Activated CD4-positive, alpha-beta T cell treated with anti-CD3 and anti-CD28 coated beads, Interleukin-2, Interleukin-4, amounts not matched to agents 100 ng/mL and 50 ng/mL, durations not matched to agents 16 hours and 8 hours (primary cell): ENCODE results near the gene CEP85L.

Experiments used
- DNase-seq: peaks from one replicate; pipeline ENCODE4 v3.0.0-alpha.2; 2020; ENCODE audit warnings: low spot score

The CEP85L gene

GRCh38 chr6:118621799-118622470 lies 29.5 kb downstream of the CEP85L start:
- no peak for DNase-seq

- no peak for DNase-seq
Measured at GRCh38 chr6:118620202-118620601, 31.2 kb downstream of the CEP85L start.

GRCh38 chr6:118618676-118619377 lies 32.6 kb downstream of the CEP85L start:
- DNase-seq: peak; percentile 60

GRCh38 chr6:118617417-118617816 lies 34.0 kb downstream of the CEP85L start:
- no peak for DNase-seq

- DNase-seq: no peak
Measured at GRCh38 chr6:118611334-118611733, 40.1 kb downstream of the CEP85L start.

GRCh38 chr6:118606858-118607257 lies 44.5 kb downstream of the CEP85L start:
- no peak for DNase-seq

GRCh38 chr6:118606268-118606667 lies 45.1 kb downstream of the CEP85L start:
- no peak for DNase-seq

- DNase-seq: no peak
Measured at GRCh38 chr6:118603372-118603771, 48.0 kb downstream of the CEP85L start.

GRCh38 chr6:118602300-118602699 lies 49.1 kb downstream of the CEP85L start:
- DNase-seq: no peak

- no peak for DNase-seq
Measured at GRCh38 chr6:118598324-118598723, 53.1 kb downstream of the CEP85L start.

GRCh38 chr6:118597636-118598035 lies 53.8 kb downstream of the CEP85L start:
- no peak for DNase-seq

- DNase-seq: no peak
Measured at GRCh38 chr6:118596774-118597320, 54.5 kb downstream of the CEP85L start.

GRCh38 chr6:118594877-118595276 lies 56.5 kb downstream of the CEP85L start:
- no peak for DNase-seq

GRCh38 chr6:118591897-118592296 lies 59.5 kb downstream of the CEP85L start:
- no peak for DNase-seq

- no peak for DNase-seq
Measured at GRCh38 chr6:118589649-118590365, 61.6 kb downstream of the CEP85L start.

- DNase-seq: no peak
Measured at GRCh38 chr6:118589186-118589585, 62.2 kb downstream of the CEP85L start.

GRCh38 chr6:118588626-118589025 lies 62.8 kb downstream of the CEP85L start:
- no peak for DNase-seq

- no peak for DNase-seq
Measured at GRCh38 chr6:118586746-118587485, 64.5 kb downstream of the CEP85L start.

- DNase-seq: no peak
Measured at GRCh38 chr6:118584911-118585310, 66.5 kb downstream of the CEP85L start.

GRCh38 chr6:118581489-118581959 lies 69.9 kb downstream of the CEP85L start:
- DNase-seq: no peak

GRCh38 chr6:118580585-118581419 lies 70.6 kb downstream of the CEP85L start:
- DNase-seq: peak; percentile 50
